ENCODE results near the gene TSC1. TPM values are rescaled to one million over a fixed set of nuclear protein-coding genes. Genes with fewer than 3 reads are reported as not detected.

TSC1 gene
- total RNA-seq, 1 donor from 2014 or later: 26.3 TPM

- no peak for TF ChIP-seq CTCF (conservative IDR thresholded peaks at IDR 0.05; ENCODE audit: low read depth, low read length)
- no peak for DNase-seq (ENCODE audit: low read depth)
- H3K4me3 ChIP-seq (ENCODE audit: low read depth, low read length): no peak overlapping the region
Measured at GRCh38 chr9:132864691-132865090, 79.7 kb downstream of the TSC1 start.

- DNase-seq (ENCODE audit: low read depth): no peak
- no peak overlapping the region for H3K4me3 ChIP-seq (ENCODE audit: low read depth, low read length)
- TF ChIP-seq CTCF (conservative IDR thresholded peaks at IDR 0.05; ENCODE audit: low read depth, low read length): no peak
Measured at GRCh38 chr9:132864277-132864676, 80.1 kb downstream of the TSC1 start.

GRCh38 chr9:132863096-132863495 lies 81.3 kb downstream of the TSC1 start:
- DNase-seq (ENCODE audit: low read depth): no peak
- H3K4me3 ChIP-seq (ENCODE audit: low read depth, low read length): no peak overlapping the region
- no peak for TF ChIP-seq CTCF (conservative IDR thresholded peaks at IDR 0.05; ENCODE audit: low read depth, low read length)

- DNase-seq (ENCODE audit: low read depth): no peak
- no peak for TF ChIP-seq CTCF (conservative IDR thresholded peaks at IDR 0.05; ENCODE audit: low read depth, low read length)
- H3K4me3 ChIP-seq (ENCODE audit: low read depth, low read length): no peak overlapping the region
Measured at GRCh38 chr9:132862533-132862932, 81.9 kb downstream of the TSC1 start.

DNA sequence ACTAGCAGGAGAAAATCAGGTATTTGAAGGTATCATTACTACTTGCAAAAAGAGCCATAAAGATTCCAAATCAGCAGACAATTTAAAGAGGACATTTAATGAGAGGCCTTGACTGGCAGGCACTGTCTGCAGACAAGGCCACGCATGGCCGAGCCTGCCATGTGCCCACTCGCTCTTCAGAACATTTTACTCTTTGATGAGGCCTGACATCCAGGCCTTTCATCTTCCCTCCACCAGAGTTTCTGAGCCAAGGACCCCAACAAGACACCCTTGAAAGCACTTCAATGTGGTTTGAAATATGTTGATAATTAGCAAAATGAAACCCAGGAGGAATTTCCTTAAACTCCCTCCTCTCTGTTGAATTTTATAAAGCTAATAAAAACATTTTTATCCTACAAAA lies 82.8 kb downstream of the TSC1 start:
- no peak for TF ChIP-seq CTCF (conservative IDR thresholded peaks at IDR 0.05; ENCODE audit: low read depth, low read length)
- no peak overlapping the region for H3K4me3 ChIP-seq (ENCODE audit: low read depth, low read length)
- DNase-seq (ENCODE audit: low read depth): no peak

DNA sequence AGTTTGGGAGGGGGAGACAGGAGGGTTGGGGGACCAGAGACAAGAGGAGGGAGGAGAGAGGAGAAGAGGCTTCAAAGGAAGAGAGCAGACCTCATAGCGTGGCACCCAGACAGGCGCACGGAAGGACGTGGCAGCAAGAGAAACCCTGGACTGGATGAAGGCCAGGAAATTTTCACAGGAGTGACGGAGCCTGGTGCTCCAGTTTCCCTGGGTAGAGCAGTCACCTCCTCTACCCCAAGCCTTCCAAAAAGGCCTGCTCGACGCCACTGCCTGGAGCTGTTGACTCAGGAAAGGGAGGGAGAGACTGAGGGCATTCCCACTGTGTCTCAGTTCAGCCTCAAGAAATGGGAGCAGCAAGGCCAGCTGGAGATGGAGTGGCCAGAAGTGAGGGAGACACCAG lies 85.7 kb downstream of the TSC1 start:
- TF ChIP-seq CTCF (conservative IDR thresholded peaks at IDR 0.05; ENCODE audit: low read depth, low read length): no peak
- DNase-seq (ENCODE audit: low read depth): no peak
- H3K4me3 ChIP-seq (ENCODE audit: low read depth, low read length): no peak overlapping the region

DNA sequence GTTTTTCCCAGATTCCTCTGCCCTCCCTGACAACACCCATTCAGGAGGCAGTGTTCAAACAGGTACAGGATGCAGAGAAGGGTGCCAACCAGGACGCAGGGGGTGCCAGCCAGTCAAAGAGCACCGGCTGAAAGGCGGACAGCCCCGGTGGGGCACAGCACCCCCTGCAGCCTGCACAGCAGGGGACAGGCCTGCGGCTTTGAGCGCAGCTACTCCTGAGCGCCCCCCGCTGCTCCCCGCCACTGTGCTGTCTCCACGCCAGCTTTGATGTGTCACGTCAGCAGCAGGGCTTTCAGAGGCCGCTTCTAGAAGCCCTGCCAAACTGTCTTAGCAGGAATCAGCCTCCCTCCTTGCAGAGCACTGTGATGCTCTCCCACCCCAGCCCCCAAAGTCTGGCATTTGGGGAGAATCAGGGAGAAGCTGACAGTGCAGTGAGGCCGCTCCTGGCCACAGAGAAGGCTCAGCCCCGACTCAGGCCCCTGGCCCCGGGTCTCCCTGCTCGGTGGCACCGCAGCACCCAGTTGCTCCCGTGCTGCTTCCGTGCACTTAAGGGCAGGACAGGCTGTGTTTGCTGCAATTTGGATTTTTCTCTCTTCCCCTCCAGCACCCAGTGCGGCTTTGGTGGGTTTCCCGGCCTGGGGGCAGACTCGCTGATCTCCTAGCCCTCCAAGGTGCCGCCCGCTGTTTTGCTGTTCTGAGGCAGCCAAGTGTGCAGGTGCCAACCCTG lies 86.6 kb downstream of the TSC1 start:
- DNase-seq (ENCODE audit: low read depth): no peak
- no peak for TF ChIP-seq CTCF (conservative IDR thresholded peaks at IDR 0.05; ENCODE audit: low read depth, low read length)
- H3K4me3 ChIP-seq (ENCODE audit: low read depth, low read length): no peak overlapping the region

All from epithelial cell of proximal tubule (primary cell).